ENCODE data around the gene TSPAN9. TPM values are rescaled to one million over a fixed set of nuclear protein-coding genes. Genes with fewer than 3 reads are reported as not detected.

TSPAN9 gene
- total and polyA plus RNA-seq, 2 experiments from 2014 or later = 6.0 to 31.5 TPM

DNA sequence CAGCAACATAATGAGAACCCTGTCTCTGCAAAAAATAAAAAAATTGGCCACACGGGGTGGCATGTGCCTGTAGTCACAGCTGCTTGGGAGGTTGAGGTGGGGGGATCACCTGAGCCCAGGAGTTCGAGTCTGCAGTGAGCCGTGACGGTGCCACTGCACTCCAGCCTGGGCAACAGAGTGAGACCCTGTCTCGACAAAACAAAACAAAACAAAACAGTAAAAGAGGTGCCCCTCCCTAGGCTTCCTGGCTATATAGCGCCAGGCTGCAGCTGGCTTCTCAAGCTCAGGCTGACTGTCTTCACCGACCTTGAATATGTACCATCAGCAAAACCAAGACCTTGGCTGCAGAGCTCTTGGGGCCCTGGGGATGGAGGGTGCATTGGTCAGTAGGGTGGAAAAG lies 29.4 kb downstream of the TSPAN9 start (continued):
- TF ChIP-seq, protein P1, sequence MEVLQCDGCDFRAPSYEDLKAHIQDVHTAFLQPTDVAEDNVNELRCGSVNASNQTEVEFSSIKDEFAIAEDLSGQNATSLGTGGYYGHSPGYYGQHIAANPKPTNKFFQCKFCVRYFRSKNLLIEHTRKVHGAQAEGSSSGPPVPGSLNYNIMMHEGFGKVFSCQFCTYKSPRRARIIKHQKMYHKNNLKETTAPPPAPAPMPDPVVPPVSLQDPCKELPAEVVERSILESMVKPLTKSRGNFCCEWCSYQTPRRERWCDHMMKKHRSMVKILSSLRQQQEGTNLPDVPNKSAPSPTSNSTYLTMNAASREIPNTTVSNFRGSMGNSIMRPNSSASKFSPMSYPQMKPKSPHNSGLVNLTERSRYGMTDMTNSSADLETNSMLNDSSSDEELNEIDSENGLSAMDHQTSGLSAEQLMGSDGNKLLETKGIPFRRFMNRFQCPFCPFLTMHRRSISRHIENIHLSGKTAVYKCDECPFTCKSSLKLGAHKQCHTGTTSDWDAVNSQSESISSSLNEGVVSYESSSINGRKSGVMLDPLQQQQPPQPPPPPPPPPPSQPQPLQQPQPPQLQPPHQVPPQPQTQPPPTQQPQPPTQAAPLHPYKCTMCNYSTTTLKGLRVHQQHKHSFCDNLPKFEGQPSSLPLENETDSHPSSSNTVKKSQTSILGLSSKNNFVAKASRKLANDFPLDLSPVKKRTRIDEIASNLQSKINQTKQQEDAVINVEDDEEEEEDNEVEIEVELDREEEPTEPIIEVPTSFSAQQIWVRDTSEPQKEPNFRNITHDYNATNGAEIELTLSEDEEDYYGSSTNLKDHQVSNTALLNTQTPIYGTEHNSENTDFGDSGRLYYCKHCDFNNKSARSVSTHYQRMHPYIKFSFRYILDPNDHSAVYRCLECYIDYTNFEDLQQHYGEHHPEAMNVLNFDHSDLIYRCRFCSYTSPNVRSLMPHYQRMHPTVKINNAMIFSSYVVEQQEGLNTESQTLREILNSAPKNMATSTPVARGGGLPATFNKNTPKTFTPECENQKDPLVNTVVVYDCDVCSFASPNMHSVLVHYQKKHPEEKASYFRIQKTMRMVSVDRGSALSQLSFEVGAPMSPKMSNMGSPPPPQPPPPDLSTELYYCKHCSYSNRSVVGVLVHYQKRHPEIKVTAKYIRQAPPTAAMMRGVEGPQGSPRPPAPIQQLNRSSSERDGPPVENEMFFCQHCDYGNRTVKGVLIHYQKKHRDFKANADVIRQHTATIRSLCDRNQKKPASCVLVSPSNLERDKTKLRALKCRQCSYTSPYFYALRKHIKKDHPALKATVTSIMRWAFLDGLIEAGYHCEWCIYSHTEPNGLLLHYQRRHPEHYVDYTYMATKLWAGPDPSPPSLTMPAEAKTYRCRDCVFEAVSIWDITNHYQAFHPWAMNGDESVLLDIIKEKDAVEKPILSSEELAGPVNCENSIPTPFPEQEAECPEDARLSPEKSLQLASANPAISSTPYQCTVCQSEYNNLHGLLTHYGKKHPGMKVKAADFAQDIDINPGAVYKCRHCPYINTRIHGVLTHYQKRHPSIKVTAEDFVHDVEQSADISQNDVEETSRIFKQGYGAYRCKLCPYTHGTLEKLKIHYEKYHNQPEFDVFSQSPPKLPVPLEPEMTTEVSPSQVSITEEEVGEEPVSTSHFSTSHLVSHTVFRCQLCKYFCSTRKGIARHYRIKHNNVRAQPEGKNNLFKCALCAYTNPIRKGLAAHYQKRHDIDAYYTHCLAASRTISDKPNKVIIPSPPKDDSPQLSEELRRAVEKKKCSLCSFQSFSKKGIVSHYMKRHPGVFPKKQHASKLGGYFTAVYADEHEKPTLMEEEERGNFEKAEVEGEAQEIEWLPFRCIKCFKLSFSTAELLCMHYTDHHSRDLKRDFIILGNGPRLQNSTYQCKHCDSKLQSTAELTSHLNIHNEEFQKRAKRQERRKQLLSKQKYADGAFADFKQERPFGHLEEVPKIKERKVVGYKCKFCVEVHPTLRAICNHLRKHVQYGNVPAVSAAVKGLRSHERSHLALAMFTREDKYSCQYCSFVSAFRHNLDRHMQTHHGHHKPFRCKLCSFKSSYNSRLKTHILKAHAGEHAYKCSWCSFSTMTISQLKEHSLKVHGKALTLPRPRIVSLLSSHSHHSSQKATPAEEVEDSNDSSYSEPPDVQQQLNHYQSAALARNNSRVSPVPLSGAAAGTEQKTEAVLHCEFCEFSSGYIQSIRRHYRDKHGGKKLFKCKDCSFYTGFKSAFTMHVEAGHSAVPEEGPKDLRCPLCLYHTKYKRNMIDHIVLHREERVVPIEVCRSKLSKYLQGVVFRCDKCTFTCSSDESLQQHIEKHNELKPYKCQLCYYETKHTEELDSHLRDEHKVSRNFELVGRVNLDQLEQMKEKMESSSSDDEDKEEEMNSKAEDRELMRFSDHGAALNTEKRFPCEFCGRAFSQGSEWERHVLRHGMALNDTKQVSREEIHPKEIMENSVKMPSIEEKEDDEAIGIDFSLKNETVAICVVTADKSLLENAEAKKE (CRISPR knock-in tag; IDR thresholded peaks at IDR 0.05) = no peak
- TF ChIP-seq STAT1 (IDR thresholded peaks at IDR 0.05; ENCODE audit: unreplicated experiment) (no peak), ZNF331 (CRISPR knock-in tag; IDR thresholded peaks at IDR 0.05; ENCODE audit: low read depth) (no peak), NANOG (IDR thresholded peaks at IDR 0.05; ENCODE audit: borderline replicate concordance) (no peak), EZH2 (IDR thresholded peaks at IDR 0.05; ENCODE audit: low read depth, unreplicated experiment) (no peak), JUNB (IDR thresholded peaks at IDR 0.05; ENCODE audit: unreplicated experiment) (no peak), CREB1 (CRISPR knock-in tag; IDR thresholded peaks at IDR 0.05; ENCODE audit: low read depth) (no peak)
- TF ChIP-seq, protein P2, sequence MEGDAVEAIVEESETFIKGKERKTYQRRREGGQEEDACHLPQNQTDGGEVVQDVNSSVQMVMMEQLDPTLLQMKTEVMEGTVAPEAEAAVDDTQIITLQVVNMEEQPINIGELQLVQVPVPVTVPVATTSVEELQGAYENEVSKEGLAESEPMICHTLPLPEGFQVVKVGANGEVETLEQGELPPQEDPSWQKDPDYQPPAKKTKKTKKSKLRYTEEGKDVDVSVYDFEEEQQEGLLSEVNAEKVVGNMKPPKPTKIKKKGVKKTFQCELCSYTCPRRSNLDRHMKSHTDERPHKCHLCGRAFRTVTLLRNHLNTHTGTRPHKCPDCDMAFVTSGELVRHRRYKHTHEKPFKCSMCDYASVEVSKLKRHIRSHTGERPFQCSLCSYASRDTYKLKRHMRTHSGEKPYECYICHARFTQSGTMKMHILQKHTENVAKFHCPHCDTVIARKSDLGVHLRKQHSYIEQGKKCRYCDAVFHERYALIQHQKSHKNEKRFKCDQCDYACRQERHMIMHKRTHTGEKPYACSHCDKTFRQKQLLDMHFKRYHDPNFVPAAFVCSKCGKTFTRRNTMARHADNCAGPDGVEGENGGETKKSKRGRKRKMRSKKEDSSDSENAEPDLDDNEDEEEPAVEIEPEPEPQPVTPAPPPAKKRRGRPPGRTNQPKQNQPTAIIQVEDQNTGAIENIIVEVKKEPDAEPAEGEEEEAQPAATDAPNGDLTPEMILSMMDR (conservative IDR thresholded peaks at IDR 0.05; ENCODE audit: low read depth in 2 of 2) = no peak
